GM19395 (cell line): Measurements from ENCODE around the gene UGP2.
A peak's percentile ranks its signal among the peaks of the same experiment; 100 is the strongest.
"Not testable (repeated sequence)": the region's sequence is repeated elsewhere in the genome, so short reads cannot be mapped to it uniquely, and the experiment has no call there.

Experiments
- ATAC-seq: cut with Tn5 transposase; IDR thresholded peaks from one replicate; pipeline ENCODE4 v1.9.1; 2021; ENCODE audit warnings: mild to moderate bottlenecking, moderate library complexity; ENCODE audit not compliant: unreplicated experiment

The UGP2 gene

GRCh38 chr2:63891488-63892030 lies 49.9 kb downstream of the UGP2 start:
- no peak for ATAC-seq

GRCh38 chr2:63893163-63893562 lies 51.5 kb downstream of the UGP2 start:
- ATAC-seq: no peak

GRCh38 chr2:63894167-63894566 lies 52.5 kb downstream of the UGP2 start:
- no peak for ATAC-seq

GRCh38 chr2:63898839-63899238 lies 57.1 kb downstream of the UGP2 start:
- ATAC-seq: no peak

GRCh38 chr2:63899639-63900038 lies 57.9 kb downstream of the UGP2 start:
- ATAC-seq: no peak

- ATAC-seq: no peak
These were observed 60.5 kb downstream of the UGP2 start for GRCh38 chr2:63902149-63902548.

- peak; percentile 61 for ATAC-seq
These were observed 61.3 kb downstream of the UGP2 start for GRCh38 chr2:63903003-63903402.

- no peak for ATAC-seq
These were observed 72.6 kb downstream of the UGP2 start for GRCh38 chr2:63914311-63914710.

GRCh38 chr2:63926815-63927214 lies 85.1 kb downstream of the UGP2 start:
- ATAC-seq: no peak

- ATAC-seq: not testable (repeated sequence)
These were observed 90.4 kb downstream of the UGP2 start for GRCh38 chr2:63932104-63932503.
